Tibial nerve (tissue), 4 donors: ENCODE measurements around the gene GTPBP2.

Experiments
- CTCF ChIP-seq, 5 experiments: fragments of 200-600 bp in 3 of 5; fragments of 450-650 bp in 2 of 5; sonication (generic) in 3 of 5; IDR thresholded peaks; one replicate each; pipeline ENCODE4 v1.5.1; 2016 to 2019; ENCODE audit warnings: antibody characterized with exemption in 5 of 5, mild to moderate bottlenecking in 3 of 5, moderate library complexity in 2 of 5
- EP300 ChIP-seq, 2 donors: sonication (generic); formaldehyde crosslinking; IDR thresholded peaks; one replicate each; pipeline ENCODE4 v1.6.1; 2017; ENCODE audit warnings: antibody characterized with exemption in 2 of 2, mild to moderate bottlenecking in 1 of 2
- POLR2A ChIP-seq, 2 donors: fragments of 450-650 bp; IDR thresholded peaks; one replicate each; pipeline ENCODE4 v1.6.1; 2017; ENCODE audit warnings: antibody characterized with exemption in 2 of 2, mild to moderate bottlenecking in 2 of 2, moderate library complexity in 2 of 2

GRCh38 chr6:43647613-43648012 is 18.5 kb upstream of the GTPBP2 start:
- no peak for TF ChIP-seq EP300 (IDR thresholded peaks at IDR 0.05)
- TF ChIP-seq CTCF (IDR thresholded peaks at IDR 0.05) = no peak
- no peak for TF ChIP-seq POLR2A (IDR thresholded peaks at IDR 0.05)
